ENCODE data around the gene S100A10.

DNA sequence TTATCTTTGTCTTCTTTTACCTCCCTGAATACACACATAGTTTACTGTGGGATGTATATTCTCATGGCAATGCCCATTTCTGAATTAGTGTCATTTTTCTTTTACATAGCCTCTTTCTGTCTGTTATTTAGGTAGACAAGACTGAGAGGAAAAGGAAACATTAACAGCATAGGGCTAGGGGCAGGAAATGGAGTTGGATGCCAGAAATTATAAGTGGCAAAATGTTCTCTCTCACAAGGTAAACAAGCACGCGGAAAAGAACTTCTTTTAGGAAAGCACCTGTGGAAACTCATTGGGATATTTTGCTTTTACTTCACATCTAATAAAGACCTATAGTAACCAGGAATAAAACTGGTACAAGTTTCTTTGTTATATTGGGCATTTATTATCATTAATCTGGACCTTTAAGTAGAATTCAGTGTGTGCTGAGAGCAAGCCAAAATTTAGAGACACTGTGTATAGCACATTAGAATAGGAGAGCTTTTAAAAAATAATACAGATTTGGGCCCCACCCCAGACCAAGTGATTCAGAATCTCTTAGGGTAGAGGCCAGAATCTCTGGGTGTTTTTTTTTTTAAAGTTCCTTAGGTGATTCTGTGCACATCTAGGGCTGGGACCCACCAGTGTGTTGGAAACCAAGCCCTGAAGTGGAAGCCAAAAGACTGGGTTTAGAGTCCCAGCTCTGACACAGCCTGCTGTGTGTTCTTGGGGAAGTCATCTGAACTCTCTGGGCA is 32.7 kb downstream of the S100A10 start:
- TF ChIP-seq CTCF (IDR thresholded peaks at IDR 0.05) (no peak), POLR2A (IDR thresholded peaks at IDR 0.05) (no peak)

Data from thyroid gland (tissue), 4 donors.